Endothelial cell of umbilical vein (primary cell): ENCODE data around the gene ITPKA. TPM values are rescaled to one million over a fixed set of nuclear protein-coding genes. Genes with fewer than 3 reads are reported as not detected.

Source experiments
- BruUV-seq: library from RNA; stranded (reverse); fragments of 400-500 nt; replicated peaks from 2 replicates; lab custom pipeline; 2021; lab: Mats Ljungman, UMichigan
- CTCF ChIA-PET: fragments of 300-600, 350-600 bp; sonication (Branson Sonifier 250); formaldehyde crosslinking; loops from one replicate; lab custom pipeline; 2021; ENCODE audit warnings: antibody characterized with exemption, inconsistent platforms; lab: Charles Lee
- POLR2A ChIA-PET: fragments of 300-600, 350-600 bp; sonication (Branson Sonifier 250); formaldehyde crosslinking; loops from one replicate; lab custom pipeline; 2021; ENCODE audit warnings: antibody characterized with exemption, inconsistent platforms; lab: Charles Lee
- DNase-seq: peaks from one replicate; pipeline ENCODE4 v3.0.0-alpha.2; 2011; ENCODE audit warnings: low read depth, low spot score
- FAIRE-seq: peaks from 2 replicates; lab custom pipeline; 2011; peaks lifted over from hg19 to GRCh38; lab: Jason Lieb, UNC
- H2AFZ ChIP-seq: 2 replicates; pipeline ENCODE4 v1.6.0; 2012; ENCODE audit warnings: low read depth, low read length, control low read depth, inconsistent platforms
- H3K27ac ChIP-seq: 2 replicates; pipeline ENCODE4 v1.5.1; 2011; ENCODE audit warnings: low read depth, mild to moderate bottlenecking, control low read depth, low read length, moderate library complexity; ENCODE audit not compliant: insufficient read depth
- H3K27me3 ChIP-seq, 2 experiments: 2 replicates each; pipeline versions ENCODE4 v1.6.0 to v1.6.1; 2011; ENCODE audit warnings: low read length in 2 of 2, mixed read lengths in 1 of 2; ENCODE audit not compliant: control insufficient read depth in 2 of 2, insufficient read depth in 2 of 2
- H3K36me3 ChIP-seq, 2 experiments: 2 replicates in 1 of 2; 3 replicates in 1 of 2; pipeline ENCODE4 v1.5.1; 2011; ENCODE audit warnings: low read length in 2 of 2, mild to moderate bottlenecking in 1 of 2, moderate library complexity in 1 of 2; ENCODE audit not compliant: control insufficient read depth in 2 of 2, insufficient read depth in 2 of 2; ENCODE audit errors: extremely low read depth in 1 of 2
- H3K4me1 ChIP-seq: 3 replicates; pipeline ENCODE4 v1.5.1; 2011; ENCODE audit warnings: mild to moderate bottlenecking, low read length; ENCODE audit not compliant: control insufficient read depth, insufficient read depth; ENCODE audit errors: extremely low read depth
- H3K4me2 ChIP-seq: 2 replicates; pipeline ENCODE4 v1.6.1; 2011; ENCODE audit warnings: low read length, control low read depth, mixed read lengths; ENCODE audit not compliant: insufficient read depth
- H3K4me3 ChIP-seq, 3 experiments: fragments of 200-600 bp in 1 of 3; sonication (generic), shearing (Covaris generic) in 1 of 3; replicated peaks in 1 of 3; 2 replicates each; pipeline ENCODE4 v1.5.1; 2011 to 2016; ENCODE audit warnings: control low read depth in 3 of 3, low read length in 3 of 3, mild to moderate bottlenecking in 2 of 3, inconsistent platforms in 1 of 3, low read depth in 1 of 3, moderate library complexity in 1 of 3; ENCODE audit not compliant: insufficient read depth in 1 of 3
- H3K79me2 ChIP-seq: 2 replicates; pipeline ENCODE4 v1.6.0; 2012; ENCODE audit warnings: low read length, inconsistent platforms; ENCODE audit not compliant: control insufficient read depth, insufficient read depth
- H3K9ac ChIP-seq: replicated peaks from 2 replicates; pipeline ENCODE3; 2011; ENCODE audit warnings: low read length, control low read depth; ENCODE audit not compliant: insufficient read depth; ENCODE audit errors: extremely low read depth
- H3K9me1 ChIP-seq: replicated peaks from 3 replicates; pipeline ENCODE4 v1.6.0; 2011; ENCODE audit warnings: mild to moderate bottlenecking, low read length; ENCODE audit not compliant: control insufficient read depth, insufficient read depth; ENCODE audit errors: extremely low read depth
- H3K9me3 ChIP-seq: replicated peaks from 2 replicates; pipeline ENCODE4 v1.5.1; 2012; ENCODE audit warnings: low read length, inconsistent platforms; ENCODE audit not compliant: control insufficient read depth, insufficient read depth
- H4K20me1 ChIP-seq: replicated peaks from 2 replicates; pipeline ENCODE3; 2011; ENCODE audit warnings: mild to moderate bottlenecking, low read length; ENCODE audit not compliant: control insufficient read depth, insufficient read depth; ENCODE audit errors: extremely low read depth
- EZH2 ChIP-seq: IDR thresholded peaks from 2 replicates; pipeline ENCODE4 v1.6.1; 2012; ENCODE audit warnings: borderline replicate concordance, low read depth, mild to moderate bottlenecking, moderate library complexity, low read length, inconsistent platforms; ENCODE audit not compliant: severe bottlenecking
- FOS ChIP-seq: IDR thresholded peaks from 2 replicates; pipeline ENCODE4 v1.6.1; 2011; ENCODE audit warnings: mild to moderate bottlenecking, low read length, moderate library complexity, borderline replicate concordance; ENCODE audit not compliant: insufficient read depth
- GATA2 ChIP-seq: IDR thresholded peaks from 2 replicates; pipeline ENCODE4 v1.7.0; 2011; ENCODE audit warnings: low read depth, mild to moderate bottlenecking, moderate library complexity, mixed read lengths, low read length; ENCODE audit not compliant: insufficient read length, insufficient read depth
- JUN ChIP-seq: IDR thresholded peaks from 2 replicates; pipeline ENCODE4 v1.6.1; 2011; ENCODE audit warnings: borderline replicate concordance, low read depth; ENCODE audit not compliant: insufficient read length, insufficient read depth
- MYC ChIP-seq: IDR thresholded peaks from one replicate; pipeline ENCODE4 v1.6.1; 2011; ENCODE audit warnings: mild to moderate bottlenecking, low read depth, low read length
- POLR2A ChIP-seq: IDR thresholded peaks from 2 replicates; pipeline ENCODE4 v1.6.1; 2012; ENCODE audit warnings: low read depth, mild to moderate bottlenecking, control low read depth, low read length
- POLR2AphosphoS5 ChIP-seq: IDR thresholded peaks from 2 replicates; pipeline ENCODE4 v1.6.1; 2012; ENCODE audit warnings: low read depth, mild to moderate bottlenecking, control low read depth, low read length, moderate library complexity; ENCODE audit not compliant: insufficient read depth
- dilution Hi-C: fragments of 300-500 bp; cut with MboI; formaldehyde crosslinking; loops from one replicate; pipeline ENCODE4 v1.15.0; 2019; ENCODE audit warnings: low sequenced_read_pairs; ENCODE audit not compliant: extremely low pct_ligation_motif_present
- intact Hi-C: fragments of 100-400 bp; cut with micrococcal nuclease; formaldehyde crosslinking; loops from one replicate; pipeline ENCODE4 v1.10.0; 2022
- polyA plus RNA-seq, 4 experiments: library from polyadenylated mRNA; depleted of rRNA in 3 of 4; stranded (reverse) in 3 of 4; unstranded in 1 of 4; fragments of >200 nt; gene quantifications; 2 replicates each; pipeline versions ENCODE4 v1.2.1 to v1.2.3, GENCODE V29; 2011 to 2012; ENCODE audit warnings: missing spikeins in 1 of 4
- total RNA-seq: library from RNA; stranded (reverse); gene quantifications from 2 replicates; pipeline ENCODE4 v1.2.3, GENCODE V29; 2021
- TF ChIP-seq, protein P1 (sequence below), 2 donors: IDR thresholded peaks; 1 replicate in 1 of 2; 2 replicates in 1 of 2; pipeline ENCODE4 v1.5.1; 2011; ENCODE audit warnings: low read length in 2 of 2, mild to moderate bottlenecking in 2 of 2, moderate library complexity in 2 of 2, control low read depth in 1 of 2, inconsistent platforms in 1 of 2, low read depth in 1 of 2; ENCODE audit not compliant: insufficient read depth in 1 of 2; ENCODE audit errors: extremely low read depth in 1 of 2
- TF ChIP-seq, protein P2 (sequence below): IDR thresholded peaks from 2 replicates; pipeline ENCODE4 v1.6.1; 2011; ENCODE audit not compliant: insufficient read depth, insufficient read length

ITPKA gene
- total and polyA plus RNA-seq, 2 donors (not counting 3 experiments of a cell fraction or from before 2014, with no cell fraction given), result 0.14 to 0.66 TPM

DNA sequence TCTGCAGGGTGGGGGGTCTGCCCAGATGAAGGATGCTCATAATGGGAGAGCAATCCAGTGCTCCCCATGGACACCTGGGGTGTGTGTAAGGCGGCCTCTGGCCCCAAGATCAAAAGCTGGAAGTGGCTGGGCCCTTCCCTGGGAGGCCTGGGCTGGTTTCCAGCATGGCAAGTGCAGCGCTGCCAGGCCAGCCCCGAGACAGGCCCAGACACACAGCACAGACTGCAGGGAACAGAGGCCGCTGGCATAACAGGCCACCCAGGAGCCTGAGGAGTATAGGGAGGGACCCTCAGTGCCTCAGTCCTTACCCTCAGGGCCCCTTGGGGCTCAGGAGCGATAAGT is 10.0 kb downstream of the ITPKA start:
- no peak overlapping the region for H2AFZ ChIP-seq
- no TSS peak for BruUV-seq
- no peaks in the 10 kb centered on the region for H3K9me1 ChIP-seq
- dilution Hi-C loops, result no loop called here
- peaks cover 23 to 29% of the 10 kb centered on the region in 2 experiments for H3K27me3 ChIP-seq
- no peak overlapping the region for H3K27ac ChIP-seq
- no peaks in the 10 kb centered on the region for H4K20me1 ChIP-seq
- H3K36me3 ChIP-seq, result no peaks in the 10 kb centered on the region
- H3K9me3 ChIP-seq, result no peaks in the 10 kb centered on the region
- DNase-seq, result no peak
- no peak overlapping the region for H3K4me3 ChIP-seq
- no peaks in the 10 kb centered on the region for H3K79me2 ChIP-seq
- FAIRE-seq, result no peak
- intact Hi-C loops, result loop anchor here (5.0 kb wide), 1 partner anchor 39 kb away; the partner anchor contains the start of gene RPAP1
- H3K9ac ChIP-seq, result no peak overlapping the region
- TF ChIP-seq MYC (no peak), JUN (no peak), POLR2A (no peak), GATA2 (no peak), FOS (no peak), EZH2 (no peak), POLR2AphosphoS5 (no peak)
- TF ChIP-seq, protein P1, sequence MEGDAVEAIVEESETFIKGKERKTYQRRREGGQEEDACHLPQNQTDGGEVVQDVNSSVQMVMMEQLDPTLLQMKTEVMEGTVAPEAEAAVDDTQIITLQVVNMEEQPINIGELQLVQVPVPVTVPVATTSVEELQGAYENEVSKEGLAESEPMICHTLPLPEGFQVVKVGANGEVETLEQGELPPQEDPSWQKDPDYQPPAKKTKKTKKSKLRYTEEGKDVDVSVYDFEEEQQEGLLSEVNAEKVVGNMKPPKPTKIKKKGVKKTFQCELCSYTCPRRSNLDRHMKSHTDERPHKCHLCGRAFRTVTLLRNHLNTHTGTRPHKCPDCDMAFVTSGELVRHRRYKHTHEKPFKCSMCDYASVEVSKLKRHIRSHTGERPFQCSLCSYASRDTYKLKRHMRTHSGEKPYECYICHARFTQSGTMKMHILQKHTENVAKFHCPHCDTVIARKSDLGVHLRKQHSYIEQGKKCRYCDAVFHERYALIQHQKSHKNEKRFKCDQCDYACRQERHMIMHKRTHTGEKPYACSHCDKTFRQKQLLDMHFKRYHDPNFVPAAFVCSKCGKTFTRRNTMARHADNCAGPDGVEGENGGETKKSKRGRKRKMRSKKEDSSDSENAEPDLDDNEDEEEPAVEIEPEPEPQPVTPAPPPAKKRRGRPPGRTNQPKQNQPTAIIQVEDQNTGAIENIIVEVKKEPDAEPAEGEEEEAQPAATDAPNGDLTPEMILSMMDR (IDR thresholded peaks at IDR 0.05; ENCODE audit: extremely low read depth in 1 of 2, insufficient read depth in 1 of 2, low read depth in 1 of 2, low read length in 2 of 2), result no peak
- TF ChIP-seq, protein P2, sequence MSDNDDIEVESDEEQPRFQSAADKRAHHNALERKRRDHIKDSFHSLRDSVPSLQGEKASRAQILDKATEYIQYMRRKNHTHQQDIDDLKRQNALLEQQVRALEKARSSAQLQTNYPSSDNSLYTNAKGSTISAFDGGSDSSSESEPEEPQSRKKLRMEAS, result no peak
- H3K4me1 ChIP-seq, result peaks cover 15% of the 10 kb centered on the region
- ChIA-PET CTCF (interaction anchor here (1.2 kb wide), 1 partner anchor 38 kb away, joined by 5 read pairs; no protein-coding TSS in a partner anchor), POLR2A (no interaction called here)
- no peak overlapping the region for H3K4me2 ChIP-seq
